ENCODE results near the gene CDC26.

The CDC26 gene

GRCh38 chr9:113275157-113276131, at the start of gene CDC26, which contains the start of gene PRPF4:
CDC26 (minus strand) TSS chr9:113275572; CDS start chr9:113272507, 3,065 bp downstream.
PRPF4 (plus strand) TSS chr9:113275658; CDS start chr9:113275744, 86 bp downstream.
- TF ChIP-seq CTCF (IDR thresholded peaks at IDR 0.05; ENCODE audit: insufficient read depth, low read length, missing control alignments): no peak
- ChIA-PET CTCF (interaction anchor here (0.6 to 7.0 kb wide), 29 partner anchors 10 to 385 kb away, joined by 3 to 83 read pairs (median 6); partner anchors contain the start of genes ALAD, C9orf43, FKBP15 and HDHD3), POLR2A (interaction anchor here (0.6 to 1.8 kb wide), 4 partner anchors 54 to 135 kb away, joined by 3 to 14 read pairs (median 9); partner anchors contain the start of genes ALAD, C9orf43, FKBP15 and POLE3)
- peak; percentile 94 for DNase-seq (ENCODE audit: low read depth, low spot score)
- peak within 1 kb of the TSS; percentile 97 for H3K4me3 ChIP-seq (ENCODE audit: low read depth, low read length)

- DNase-seq (ENCODE audit: low read depth, low spot score): no peak
- POLR2A ChIA-PET: no interaction called here
- CTCF ChIA-PET: no interaction called here
- no peak overlapping the region for H3K4me3 ChIP-seq (ENCODE audit: low read depth, low read length)
- no peak for TF ChIP-seq CTCF (IDR thresholded peaks at IDR 0.05; ENCODE audit: insufficient read depth, low read length, missing control alignments)
Measured at GRCh38 chr9:113322671-113323070, 47.3 kb upstream of the CDC26 start.

GRCh38 chr9:113320051-113320450, 44.7 kb upstream of the CDC26 start:
- ChIA-PET CTCF (interaction anchor here (1.4 to 3.3 kb wide), 3 partner anchors 10 to 81 kb away, joined by 3 to 22 read pairs (median 5); partner anchors contain the start of gene ALAD), POLR2A (no interaction called here)
- TF ChIP-seq CTCF (IDR thresholded peaks at IDR 0.05; ENCODE audit: insufficient read depth, low read length, missing control alignments): no peak
- H3K4me3 ChIP-seq (ENCODE audit: low read depth, low read length): no peak overlapping the region
- DNase-seq (ENCODE audit: low read depth, low spot score): no peak

GRCh38 chr9:113319054-113319453, 43.7 kb upstream of the CDC26 start:
- H3K4me3 ChIP-seq (ENCODE audit: low read depth, low read length): no peak overlapping the region
- no peak for DNase-seq (ENCODE audit: low read depth, low spot score)
- no peak for TF ChIP-seq CTCF (IDR thresholded peaks at IDR 0.05; ENCODE audit: insufficient read depth, low read length, missing control alignments)
- CTCF ChIA-PET: interaction anchor here (1.1 to 3.3 kb wide), 5 partner anchors 9 to 93 kb away, joined by 3 to 22 read pairs (median 4); partner anchors contain the start of gene ALAD
- POLR2A ChIA-PET: no interaction called here

GRCh38 chr9:113317777-113318176, 42.4 kb upstream of the CDC26 start:
- ChIA-PET POLR2A (no interaction called here), CTCF (interaction anchor here (1.2 to 3.3 kb wide), 5 partner anchors 8 to 94 kb away, joined by 3 to 22 read pairs (median 4); no protein-coding TSS in a partner anchor)
- H3K4me3 ChIP-seq (ENCODE audit: low read depth, low read length): no peak overlapping the region
- no peak for DNase-seq (ENCODE audit: low read depth, low spot score)
- TF ChIP-seq CTCF (IDR thresholded peaks at IDR 0.05; ENCODE audit: insufficient read depth, low read length, missing control alignments): peak; percentile 4

- no peak overlapping the region for H3K4me3 ChIP-seq (ENCODE audit: low read depth, low read length)
- ChIA-PET CTCF (interaction anchor here (0.9 to 1.5 kb wide), 4 partner anchors 8 to 85 kb away, joined by 3 read pairs; partner anchors contain the start of genes ALAD and CDC26), POLR2A (no interaction called here)
- DNase-seq (ENCODE audit: low read depth, low spot score): no peak
- no peak for TF ChIP-seq CTCF (IDR thresholded peaks at IDR 0.05; ENCODE audit: insufficient read depth, low read length, missing control alignments)
Measured at GRCh38 chr9:113316030-113316429, 40.7 kb upstream of the CDC26 start.
